Right lobe of liver (tissue), 4 donors: ENCODE measurements around the gene NHLH1.

Source experiments
- POLR2A ChIP-seq: fragments of 450-650 bp; IDR thresholded peaks from one replicate; pipeline ENCODE4 v1.6.1; 2017; ENCODE audit warnings: antibody characterized with exemption, mild to moderate bottlenecking
- TF ChIP-seq, protein P1 (sequence below), 4 donors: fragments of 200-600 bp in 3 of 4; fragments of 450-650 bp in 1 of 4; IDR thresholded peaks; one replicate each; pipeline versions ENCODE4 v1.5.1 to v1.8.0; 2016 to 2022; ENCODE audit warnings: antibody characterized with exemption in 4 of 4, mild to moderate bottlenecking in 2 of 4
- donor health status: DM: no; HTN: no; CAD: no.
- donor health status: DM: no; HTN: no; CAD: no.
- donor health status: DM: no; HTN: yes; CAD: no.

GRCh38 chr1:160367516-160367900, 637 bp downstream of the NHLH1 start:
- TF ChIP-seq, protein P1, sequence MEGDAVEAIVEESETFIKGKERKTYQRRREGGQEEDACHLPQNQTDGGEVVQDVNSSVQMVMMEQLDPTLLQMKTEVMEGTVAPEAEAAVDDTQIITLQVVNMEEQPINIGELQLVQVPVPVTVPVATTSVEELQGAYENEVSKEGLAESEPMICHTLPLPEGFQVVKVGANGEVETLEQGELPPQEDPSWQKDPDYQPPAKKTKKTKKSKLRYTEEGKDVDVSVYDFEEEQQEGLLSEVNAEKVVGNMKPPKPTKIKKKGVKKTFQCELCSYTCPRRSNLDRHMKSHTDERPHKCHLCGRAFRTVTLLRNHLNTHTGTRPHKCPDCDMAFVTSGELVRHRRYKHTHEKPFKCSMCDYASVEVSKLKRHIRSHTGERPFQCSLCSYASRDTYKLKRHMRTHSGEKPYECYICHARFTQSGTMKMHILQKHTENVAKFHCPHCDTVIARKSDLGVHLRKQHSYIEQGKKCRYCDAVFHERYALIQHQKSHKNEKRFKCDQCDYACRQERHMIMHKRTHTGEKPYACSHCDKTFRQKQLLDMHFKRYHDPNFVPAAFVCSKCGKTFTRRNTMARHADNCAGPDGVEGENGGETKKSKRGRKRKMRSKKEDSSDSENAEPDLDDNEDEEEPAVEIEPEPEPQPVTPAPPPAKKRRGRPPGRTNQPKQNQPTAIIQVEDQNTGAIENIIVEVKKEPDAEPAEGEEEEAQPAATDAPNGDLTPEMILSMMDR (IDR thresholded peaks at IDR 0.05): no peak
- no peak for TF ChIP-seq POLR2A
